Stimulated activated CD4-positive, alpha-beta T cell treated with anti-CD3 and anti-CD28 coated beads, Interleukin-1b, Interleukin-23, amount 100 ng/mL, for 24 hours (primary cell): Measurements from ENCODE around the gene ERAS.
A peak's percentile ranks its signal among the peaks of the same experiment; 100 is the strongest.
"Not testable (repeated sequence)": the region's sequence is repeated elsewhere in the genome, so short reads cannot be mapped to it uniquely, and the experiment has no call there.

Experiments
- DNase-seq, 4 experiments: peaks; one replicate each; pipeline ENCODE4 v3.0.0-alpha.2; 2020; ENCODE audit warnings: low read depth in 4 of 4, low spot score in 1 of 4

Gene ERAS

DNA sequence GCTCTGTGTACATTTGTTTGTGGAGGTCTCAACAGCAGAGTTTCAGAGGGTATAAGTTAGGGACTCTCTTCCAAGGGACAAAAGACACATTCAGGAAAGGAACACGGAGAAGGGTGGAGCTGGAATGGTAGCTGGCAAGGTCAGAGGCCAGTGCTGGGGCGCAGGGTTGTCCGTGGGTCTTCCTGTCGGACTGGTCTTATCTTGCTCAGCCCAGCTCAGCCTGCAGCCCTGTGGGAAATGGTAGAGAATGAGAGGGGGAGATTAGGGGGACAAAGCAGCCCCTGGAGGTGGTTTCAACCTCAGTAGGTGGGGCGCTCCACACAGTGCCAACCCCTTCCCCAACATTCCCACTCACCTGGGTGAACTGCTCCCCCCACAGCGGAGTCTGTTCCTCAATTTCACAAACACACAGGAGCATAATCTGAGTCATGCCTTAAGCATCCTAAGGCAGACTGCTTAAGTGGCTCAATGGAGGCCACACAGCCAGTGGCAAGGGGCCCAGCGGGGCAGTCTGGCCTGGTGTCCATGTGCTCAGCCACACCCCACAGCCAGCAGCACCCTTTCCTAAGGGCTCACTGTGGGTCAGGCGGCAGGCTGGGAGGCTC lies 31.3 kb upstream of the ERAS start:
- DNase-seq = no peak

DNA sequence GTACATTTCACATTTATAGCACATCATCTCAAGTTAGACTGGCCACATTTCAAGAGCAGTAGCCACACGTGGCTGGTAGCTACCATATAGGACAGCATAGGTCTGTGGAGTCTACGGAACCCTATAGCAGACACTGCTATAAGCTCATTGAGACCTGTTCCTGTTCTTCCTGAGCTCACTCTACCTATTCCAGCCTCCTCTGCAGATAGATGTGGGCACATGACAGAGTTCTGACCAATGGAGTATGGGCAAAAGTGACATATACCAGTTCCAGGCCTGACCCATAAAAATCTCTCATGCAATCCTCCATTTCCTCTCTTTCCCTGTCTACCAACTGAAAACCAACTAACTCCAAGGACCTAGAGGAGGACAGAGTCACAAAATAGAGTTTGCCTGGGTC lies 28.0 kb upstream of the ERAS start:
- DNase-seq = no peak

DNA sequence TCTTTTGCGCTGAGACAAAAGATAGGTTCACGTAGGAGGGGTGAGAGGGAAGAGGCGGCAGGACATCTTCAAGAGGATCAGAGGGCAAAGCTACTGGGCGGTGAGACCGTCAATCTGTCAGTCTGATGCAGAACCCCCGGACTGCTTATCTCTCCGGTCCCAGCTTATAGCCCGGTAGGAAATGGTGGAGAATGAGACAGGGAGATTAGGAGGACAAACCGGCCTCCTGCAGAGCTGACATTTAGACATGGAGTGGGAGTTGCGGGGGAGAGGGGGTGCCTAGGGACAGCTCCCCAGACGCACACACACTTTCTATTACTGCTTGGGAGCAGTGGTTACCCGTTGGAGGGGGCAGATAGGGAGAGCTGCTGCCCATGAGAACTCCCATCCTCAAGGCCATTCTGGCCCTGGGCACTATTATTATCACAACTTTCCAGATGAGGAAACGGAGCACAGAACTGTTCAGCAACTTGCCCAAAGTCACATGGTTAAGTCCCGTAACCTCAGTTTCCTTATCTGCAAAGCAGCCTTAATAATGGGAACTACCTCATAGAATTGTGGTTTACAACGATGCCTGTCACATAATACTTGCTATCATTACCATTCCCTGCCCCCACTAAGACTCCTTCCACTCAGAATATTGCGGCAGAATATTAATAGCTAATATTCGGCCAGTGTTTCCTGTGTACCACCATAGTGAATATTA lies 25.6 kb upstream of the ERAS start:
- no peak for DNase-seq

DNA sequence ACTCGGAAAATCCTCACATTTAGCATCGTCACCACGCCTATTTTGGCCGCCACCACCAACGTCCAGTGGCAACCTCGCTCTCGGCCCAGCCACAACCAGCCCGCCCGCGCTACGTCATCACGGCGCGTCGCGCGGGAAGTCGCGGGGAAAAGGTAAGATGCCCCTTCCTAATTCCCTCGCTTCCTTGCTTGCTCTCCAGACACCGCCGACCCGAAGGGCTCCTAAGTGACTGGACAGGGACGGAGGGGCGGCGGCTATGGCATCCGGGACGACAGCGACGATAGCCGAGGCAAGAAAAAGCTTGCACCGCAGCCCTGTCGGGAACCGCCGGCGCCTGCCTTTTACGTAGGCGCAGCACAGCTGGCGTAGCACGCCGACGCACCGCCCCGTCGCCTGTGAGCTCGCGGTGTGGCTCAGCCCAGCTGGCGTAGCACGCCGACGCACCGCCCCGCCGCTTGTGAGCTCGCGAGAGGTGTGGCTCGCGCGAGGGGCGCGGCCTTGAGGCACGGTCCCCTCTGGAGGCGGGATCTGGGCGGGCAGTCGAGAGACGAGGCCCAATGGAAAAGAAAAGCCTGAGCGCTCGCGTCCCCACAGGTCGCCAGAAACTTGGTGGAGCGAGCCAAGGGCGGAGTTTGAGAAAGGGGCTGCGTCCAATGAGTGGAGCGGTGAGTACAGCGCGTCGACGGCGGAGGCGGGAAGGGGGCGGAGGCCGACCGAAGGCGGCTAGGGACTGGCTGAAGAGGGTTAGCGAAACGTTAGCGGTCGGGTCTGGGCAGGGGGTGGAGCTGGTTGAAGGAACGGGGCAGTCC lies 24.8 kb upstream of the ERAS start, which contains the start of gene HDAC6:
HDAC6 (plus strand) TSS at position 788 of the 809 bp plus-strand sequence. CDS start 626 bp downstream, outside the sequence.
- peak; percentile 70 to 89 (median 78) for DNase-seq

DNA sequence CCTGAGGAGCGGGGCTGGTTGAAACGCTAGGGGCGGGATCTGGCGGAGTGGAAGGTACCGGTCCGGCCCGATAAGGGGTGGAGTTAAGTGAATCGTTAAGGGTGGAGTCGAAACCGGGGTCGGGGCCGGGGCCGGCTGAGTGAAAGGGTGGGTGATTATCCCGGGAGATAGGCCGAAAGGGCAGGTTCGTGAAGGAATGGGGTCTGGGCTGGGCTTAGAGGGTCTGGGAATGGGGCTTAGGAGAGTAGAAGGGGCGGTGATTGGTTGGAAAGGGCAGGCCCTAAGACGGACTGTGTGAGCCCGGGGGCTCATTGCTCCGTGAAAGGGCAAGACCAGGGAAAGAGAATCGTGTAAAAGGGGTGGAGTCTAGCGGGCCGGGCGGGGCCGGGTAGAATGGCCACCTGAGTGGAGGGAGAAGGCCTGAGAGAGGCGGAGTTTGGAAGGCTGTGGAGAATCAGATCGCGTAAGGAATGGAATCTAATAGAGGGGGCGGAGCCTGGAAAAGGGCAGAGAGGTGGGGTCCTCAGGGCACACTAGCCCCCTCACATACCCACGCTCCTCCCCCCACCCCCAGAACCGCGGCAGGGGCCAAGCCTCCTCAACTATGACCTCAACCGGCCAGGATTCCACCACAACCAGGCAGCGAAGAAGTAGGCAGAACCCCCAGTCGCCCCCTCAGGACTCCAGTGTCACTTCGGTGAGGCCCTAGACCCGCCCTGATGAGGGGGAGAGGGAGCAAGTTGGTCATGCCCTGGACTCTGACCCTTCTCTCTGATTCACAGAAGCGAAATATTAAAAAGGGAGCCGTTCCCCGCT lies 24.0 kb upstream of the ERAS start:
- DNase-seq = peak in 3 of 4 experiments; percentile 30 to 66 (median 44)

DNA sequence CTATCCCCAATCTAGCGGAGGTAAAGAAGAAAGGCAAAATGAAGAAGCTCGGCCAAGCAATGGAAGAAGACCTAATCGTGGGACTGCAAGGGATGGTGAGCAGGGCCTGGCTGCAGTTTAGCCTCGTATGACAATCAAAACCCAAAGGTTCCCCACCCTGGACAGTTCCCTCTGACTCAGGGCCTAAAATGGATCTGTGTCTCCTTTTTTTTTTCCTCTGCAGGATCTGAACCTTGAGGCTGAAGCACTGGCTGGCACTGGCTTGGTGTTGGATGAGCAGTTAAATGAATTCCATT lies 23.5 kb upstream of the ERAS start:
- no peak for DNase-seq

DNA sequence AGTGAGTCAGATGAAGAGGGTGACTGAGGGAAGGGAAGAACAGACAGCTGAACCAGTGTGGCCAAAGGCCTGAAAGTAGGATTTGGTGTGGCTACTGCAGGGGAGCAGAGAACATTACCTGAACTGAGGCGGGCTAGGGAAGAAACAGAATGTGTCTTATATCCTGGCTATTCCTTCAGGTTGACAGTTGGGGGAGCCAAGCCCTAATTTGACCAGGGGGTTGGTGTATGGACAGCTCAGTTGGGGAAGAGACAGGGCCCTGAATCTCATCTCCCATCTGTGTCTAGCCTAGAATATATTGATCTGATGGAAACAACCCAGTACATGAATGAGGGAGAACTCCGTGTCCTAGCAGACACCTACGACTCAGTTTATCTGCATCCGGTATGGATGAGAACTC lies 20.2 kb upstream of the ERAS start:
- DNase-seq = no peak

DNA sequence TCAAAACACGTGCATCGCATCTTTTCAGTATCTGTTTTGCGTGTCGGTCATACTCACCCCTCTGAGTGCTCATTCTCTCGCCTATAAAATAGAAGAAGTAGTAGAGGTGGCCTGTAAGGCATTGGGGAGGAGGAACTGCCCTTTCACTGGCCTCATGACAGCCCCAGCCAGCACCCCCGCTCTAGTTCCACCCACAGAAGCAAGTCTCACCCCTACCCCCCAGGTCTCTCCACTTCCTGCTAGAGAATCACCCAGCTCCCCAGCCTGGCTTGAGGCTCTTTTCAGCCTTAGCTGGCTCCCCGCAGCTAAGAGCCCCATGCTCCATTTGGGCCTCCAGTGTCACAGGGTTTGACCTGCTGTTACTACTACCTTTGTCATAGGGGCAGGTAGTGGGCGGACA lies 12.7 kb upstream of the ERAS start:
- no peak for DNase-seq

DNA sequence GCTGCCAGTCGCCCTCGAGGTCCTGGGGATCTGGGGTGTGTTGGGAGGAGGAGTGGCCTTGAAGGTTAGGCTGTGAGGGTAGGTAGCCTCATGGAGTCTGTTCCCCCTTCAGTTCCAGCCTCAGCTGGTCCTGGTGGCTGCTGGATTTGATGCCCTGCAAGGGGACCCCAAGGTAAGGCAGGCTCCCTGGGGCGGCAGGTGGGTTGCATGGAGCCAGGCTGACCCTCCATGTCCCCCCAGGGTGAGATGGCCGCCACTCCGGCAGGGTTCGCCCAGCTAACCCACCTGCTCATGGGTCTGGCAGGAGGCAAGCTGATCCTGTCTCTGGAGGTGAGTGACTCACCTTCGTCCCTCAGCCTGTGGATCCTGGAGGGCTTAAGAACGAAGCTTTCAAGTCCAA lies 11.6 kb upstream of the ERAS start:
- DNase-seq = no peak

DNA sequence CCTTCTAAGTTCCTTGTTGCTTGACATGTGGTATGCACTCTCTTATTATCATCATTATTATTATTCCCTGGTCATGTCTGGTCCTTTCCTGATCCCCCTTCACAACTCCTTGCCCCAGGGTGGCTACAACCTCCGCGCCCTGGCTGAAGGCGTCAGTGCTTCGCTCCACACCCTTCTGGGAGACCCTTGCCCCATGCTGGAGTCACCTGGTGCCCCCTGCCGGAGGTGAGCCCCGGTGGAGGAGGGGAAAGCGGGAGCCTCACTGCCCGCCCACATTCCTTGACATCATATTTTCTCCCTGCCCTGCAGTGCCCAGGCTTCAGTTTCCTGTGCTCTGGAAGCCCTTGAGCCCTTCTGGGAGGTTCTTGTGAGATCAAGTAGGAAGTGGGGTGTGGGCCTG lies 11.0 kb upstream of the ERAS start:
- no peak for DNase-seq

DNA sequence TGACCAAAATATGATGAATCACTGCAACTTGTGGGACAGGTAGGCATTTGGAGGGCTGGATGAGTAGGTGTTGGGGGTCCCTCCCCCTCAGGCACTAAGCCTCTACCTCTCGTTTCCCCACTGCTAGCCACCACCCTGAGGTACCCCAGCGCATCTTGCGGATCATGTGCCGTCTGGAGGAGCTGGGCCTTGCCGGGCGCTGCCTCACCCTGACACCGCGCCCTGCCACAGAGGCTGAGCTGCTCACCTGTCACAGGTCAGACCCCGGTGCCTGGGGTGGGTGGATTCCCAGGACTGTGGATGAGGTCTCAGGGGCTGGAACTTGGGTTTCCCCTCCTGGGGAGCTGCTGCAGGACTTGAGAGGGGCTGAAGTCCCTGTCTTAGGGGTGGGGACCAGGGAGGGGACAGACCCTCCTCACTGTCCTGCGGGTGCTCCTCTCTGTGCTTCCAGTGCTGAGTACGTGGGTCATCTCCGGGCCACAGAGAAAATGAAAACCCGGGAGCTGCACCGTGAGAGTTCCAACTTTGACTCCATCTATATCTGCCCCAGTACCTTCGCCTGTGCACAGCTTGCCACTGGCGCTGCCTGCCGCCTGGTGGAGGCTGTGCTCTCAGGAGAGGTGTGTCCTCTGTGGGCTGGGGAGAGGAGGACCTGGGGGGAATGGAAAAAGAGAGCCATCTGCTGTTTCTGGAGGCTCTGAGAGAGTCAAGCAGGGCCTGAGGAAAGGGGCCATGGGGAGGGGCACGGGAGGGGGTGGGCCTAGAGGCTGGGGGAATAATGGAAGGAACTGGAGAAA lies 10.1 kb upstream of the ERAS start:
- DNase-seq = no peak

DNA sequence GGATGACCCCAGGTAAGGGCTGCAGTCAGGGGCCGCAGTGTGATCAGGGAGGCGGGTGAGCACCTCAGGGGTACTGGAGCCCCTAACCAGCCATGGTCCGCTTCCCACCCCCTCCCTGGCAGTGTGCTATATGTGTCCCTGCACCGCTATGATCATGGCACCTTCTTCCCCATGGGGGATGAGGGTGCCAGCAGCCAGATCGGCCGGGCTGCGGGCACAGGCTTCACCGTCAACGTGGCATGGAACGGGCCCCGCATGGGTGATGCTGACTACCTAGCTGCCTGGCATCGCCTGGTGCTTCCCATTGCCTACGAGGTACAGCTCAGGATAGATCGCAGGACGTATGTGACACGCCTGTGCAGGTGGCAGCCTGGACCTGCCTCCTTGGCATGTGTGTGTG lies 8.2 kb upstream of the ERAS start:
- no peak for DNase-seq

DNA sequence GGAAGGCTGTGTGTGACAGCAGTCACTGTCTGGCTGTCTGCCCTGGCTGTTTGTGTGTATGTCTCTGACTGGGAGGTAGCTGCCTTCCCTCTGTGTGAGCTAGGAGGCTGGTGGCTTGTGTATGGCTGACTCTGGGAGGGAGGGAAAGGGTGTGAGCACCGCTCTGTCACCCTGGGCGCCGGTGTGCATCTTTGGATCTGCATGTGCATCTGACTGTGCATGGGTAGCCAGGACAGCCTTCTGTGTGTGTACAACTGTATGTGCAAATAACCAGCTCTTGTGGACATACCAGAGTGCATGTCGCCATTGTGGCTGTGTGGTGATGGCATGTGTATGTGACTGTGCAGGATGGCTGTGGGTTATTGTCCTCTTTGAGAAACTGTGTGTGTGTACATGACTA lies 7.4 kb upstream of the ERAS start:
- no peak for DNase-seq

DNA sequence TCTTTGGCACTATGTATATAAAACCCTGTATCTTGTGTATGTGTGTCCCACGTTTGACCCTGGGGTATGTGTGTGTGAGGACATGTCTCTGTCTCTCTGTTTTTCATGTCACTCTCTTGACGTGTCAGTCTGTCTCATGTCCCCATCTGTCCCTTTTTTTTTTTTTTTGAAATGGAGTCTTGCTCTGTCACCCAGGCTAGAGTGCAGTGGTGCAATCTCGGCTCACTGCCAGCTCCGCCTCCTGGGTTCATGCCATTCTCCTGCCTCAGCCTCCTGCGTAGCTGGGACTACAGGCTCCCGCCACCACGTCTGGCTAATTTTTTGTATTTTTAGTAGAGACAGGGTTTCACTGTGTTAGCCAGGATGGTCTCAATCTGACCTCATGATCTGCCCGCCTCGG lies 6.9 kb upstream of the ERAS start:
- DNase-seq = not testable (repeated sequence)

DNA sequence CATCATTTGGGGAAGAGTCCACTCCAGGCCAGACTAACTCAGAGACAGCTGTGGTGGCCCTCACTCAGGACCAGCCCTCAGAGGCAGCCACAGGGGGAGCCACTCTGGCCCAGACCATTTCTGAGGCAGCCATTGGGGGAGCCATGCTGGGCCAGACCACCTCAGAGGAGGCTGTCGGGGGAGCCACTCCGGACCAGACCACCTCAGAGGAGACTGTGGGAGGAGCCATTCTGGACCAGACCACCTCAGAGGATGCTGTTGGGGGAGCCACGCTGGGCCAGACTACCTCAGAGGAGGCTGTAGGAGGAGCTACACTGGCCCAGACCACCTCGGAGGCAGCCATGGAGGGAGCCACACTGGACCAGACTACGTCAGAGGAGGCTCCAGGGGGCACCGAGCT lies 3.3 kb upstream of the ERAS start:
- DNase-seq = no peak

DNA sequence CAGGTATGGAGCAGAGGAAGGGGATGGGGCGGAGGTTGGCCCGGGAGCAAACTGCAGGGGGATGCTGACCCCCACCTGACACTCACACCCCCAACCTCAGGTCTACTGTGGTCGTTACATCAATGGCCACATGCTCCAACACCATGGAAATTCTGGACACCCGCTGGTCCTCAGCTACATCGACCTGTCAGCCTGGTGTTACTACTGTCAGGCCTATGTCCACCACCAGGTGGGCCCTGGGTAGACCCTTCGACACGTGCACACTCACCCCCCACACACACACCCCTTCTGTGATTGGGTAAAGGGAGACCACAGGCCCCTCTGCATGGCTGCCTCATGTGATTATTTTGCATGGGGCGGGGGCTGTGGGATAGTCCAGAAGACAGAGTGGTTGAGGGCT lies 2.2 kb upstream of the ERAS start:
- no peak for DNase-seq

DNA sequence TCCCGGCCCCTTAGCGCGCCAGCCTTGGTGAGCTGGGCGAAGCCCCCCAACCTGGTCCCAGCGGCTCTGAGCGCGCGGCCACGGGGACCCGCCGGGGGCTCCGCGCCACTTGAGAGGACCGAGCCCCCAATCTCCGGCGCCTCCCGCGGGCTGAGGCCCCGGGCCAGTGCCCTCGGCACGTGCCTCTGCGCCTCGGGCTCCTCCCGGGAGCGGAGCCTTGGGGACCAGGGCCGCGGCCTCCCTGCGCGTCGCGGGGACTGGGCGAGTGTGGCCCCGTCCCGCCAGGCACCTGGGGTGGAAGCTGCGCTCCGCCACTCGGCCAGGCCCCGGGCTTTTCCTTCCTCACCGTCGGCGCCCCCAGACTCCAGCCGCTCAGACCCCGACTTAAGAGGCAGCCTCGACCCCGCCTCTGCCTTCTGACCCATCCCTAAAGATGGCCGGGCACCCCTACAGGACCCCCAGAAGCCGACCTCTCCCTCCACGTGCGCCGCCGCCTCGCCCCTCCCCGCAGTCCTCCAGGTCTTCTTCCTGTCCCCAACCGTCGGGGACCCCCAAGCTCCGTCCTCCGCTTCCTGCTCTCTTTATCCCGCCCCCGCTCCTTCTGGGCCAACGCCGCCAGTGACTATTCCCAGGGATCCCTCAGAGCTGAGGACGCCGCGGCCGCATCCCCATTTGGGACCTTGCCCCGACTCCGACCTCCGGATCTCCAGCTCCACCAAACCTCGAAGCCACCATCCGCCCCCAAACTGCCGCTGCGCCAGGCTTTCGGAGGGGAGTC lies 752 bp downstream of the ERAS start:
- no peak for DNase-seq

DNA sequence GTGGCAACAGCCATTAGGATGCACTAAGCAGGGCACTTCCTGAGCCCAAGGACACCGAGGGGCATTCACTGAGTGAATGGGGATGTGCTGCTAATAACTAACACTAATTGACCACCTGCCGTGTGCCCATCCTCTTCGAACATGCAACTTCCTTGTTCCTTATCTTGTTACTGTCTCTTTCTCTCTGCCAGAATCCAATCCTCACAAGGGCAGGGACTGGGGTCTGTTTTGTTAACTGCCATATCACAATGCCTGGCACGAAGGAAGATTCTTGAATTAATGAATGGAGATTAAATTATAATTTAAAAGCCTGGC lies 1.3 kb downstream of the ERAS start:
- no peak for DNase-seq

DNA sequence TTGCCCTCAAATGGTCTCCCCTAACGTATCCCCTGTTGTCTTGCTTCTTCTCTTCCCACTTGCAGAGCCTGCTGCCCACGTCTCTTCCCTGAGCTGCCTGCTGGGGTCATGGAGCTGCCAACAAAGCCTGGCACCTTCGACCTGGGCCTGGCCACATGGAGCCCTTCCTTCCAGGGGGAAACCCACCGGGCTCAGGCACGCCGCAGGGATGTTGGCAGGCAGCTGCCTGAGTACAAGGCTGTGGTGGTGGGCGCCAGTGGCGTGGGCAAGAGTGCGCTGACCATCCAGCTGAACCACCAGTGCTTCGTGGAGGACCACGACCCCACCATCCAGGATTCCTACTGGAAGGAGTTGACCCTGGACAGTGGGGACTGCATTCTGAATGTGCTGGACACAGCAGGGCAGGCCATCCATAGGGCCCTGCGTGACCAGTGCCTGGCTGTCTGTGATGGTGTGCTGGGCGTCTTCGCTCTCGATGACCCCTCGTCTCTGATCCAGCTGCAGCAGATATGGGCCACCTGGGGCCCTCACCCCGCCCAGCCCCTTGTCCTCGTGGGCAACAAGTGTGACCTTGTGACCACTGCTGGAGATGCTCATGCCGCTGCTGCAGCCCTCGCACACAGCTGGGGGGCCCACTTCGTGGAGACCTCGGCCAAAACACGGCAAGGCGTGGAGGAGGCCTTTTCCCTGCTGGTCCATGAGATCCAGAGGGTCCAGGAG lies 2.9 kb downstream of the ERAS start:
- DNase-seq = no peak
